ENCODE results near the gene GGTLC1. TPM values are rescaled to one million over a fixed set of nuclear protein-coding genes. Genes with fewer than 3 reads are reported as not detected.

Gene GGTLC1
- total RNA-seq, 1 experiment from 2014 or later = not detected

- intact Hi-C loops (cut with micrococcal nuclease) = no loop called here
- BruUV-seq (replicated peaks) = no TSS peak
- POLR2A ChIA-PET = no interaction called here
- Histone ChIP-seq H3K9me2 (ENCODE audit: insufficient read depth) (no peaks in the 10 kb centered on the region), H3K36me3 (ENCODE audit: control insufficient read depth in 1 of 2, insufficient read depth in 2 of 2, low read length in 2 of 2) (no peaks in the 10 kb centered on the region), H2AFZ (ENCODE audit: low read depth, low read length, poor library complexity, severe bottlenecking) (no peak overlapping the region), H3K4me2 (ENCODE audit: low read length) (no peak overlapping the region), H3K4me1 (ENCODE audit: control insufficient read depth in 1 of 2, insufficient read depth in 2 of 2, low read length in 2 of 2) (no peaks in the 10 kb centered on the region), H3K79me2 (ENCODE audit: insufficient read depth, low read length) (no peaks in the 10 kb centered on the region), H3K27me3 (ENCODE audit: insufficient read depth, low read length) (no peaks in the 10 kb centered on the region), H3K9me3 (ENCODE audit: control insufficient read depth in 1 of 2, insufficient read depth in 1 of 2, low read depth in 1 of 2, low read length in 2 of 2) (no peaks in the 10 kb centered on the region), H3K9ac (ENCODE audit: low read length) (no peak overlapping the region), H3K4me3 (replicated peaks in 1 of 2; ENCODE audit: low read depth in 1 of 2, low read length in 2 of 2) (no peak overlapping the region), H4K20me1 (ENCODE audit: insufficient read depth) (no peaks in the 10 kb centered on the region), H3K27ac (ENCODE audit: low read depth, low read length) (no peak overlapping the region)
- TF ChIP-seq YY1 (IDR thresholded peaks at IDR 0.05; ENCODE audit: extremely low read depth, insufficient replicate concordance, low read depth, low read length) (no peak), EZH2 (IDR thresholded peaks at IDR 0.05) (no peak), ZNF274 (IDR thresholded peaks at IDR 0.05; ENCODE audit: low read depth, low read length) (no peak)
- DNase-seq (ENCODE audit: low read depth, low spot score) (no peak), ATAC-seq (no peak)
- RAD21 ChIA-PET (ENCODE audit: low non-redundant PET in 1 of 2, low total read pairs in 2 of 2, uncharacterized antibody in 2 of 2, unreplicated experiment in 2 of 2) = no interaction called here
- CTCF ChIA-PET = no interaction called here
These were observed 45.0 kb upstream of the GGTLC1 start for GRCh38 chr20:24033565-24033964.

DNA sequence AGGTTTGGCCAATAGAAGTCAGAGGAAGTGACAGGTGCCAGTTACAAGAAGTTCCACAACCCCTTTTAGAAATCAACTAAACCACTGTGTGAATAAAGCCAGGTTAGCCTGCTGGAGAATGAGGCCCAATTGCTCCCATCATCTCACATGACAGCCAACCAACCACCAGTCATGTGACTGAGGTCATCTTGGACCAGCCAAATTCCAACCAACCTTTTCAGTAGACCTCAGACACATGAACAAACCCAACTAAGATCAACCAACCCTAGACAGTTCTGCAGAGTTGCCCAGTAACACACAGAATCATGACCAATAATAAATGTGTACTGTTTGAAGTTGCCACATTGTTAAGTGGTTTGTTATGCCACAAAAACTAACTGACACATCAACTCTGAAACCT is 44.6 kb upstream of the GGTLC1 start:
- POLR2A ChIA-PET = no interaction called here
- H2AFZ ChIP-seq (ENCODE audit: low read depth, low read length, poor library complexity, severe bottlenecking) = no peak overlapping the region
- DNase-seq (ENCODE audit: low read depth, low spot score) = no peak
- H3K27ac ChIP-seq (ENCODE audit: low read depth, low read length) = no peak overlapping the region
- H3K79me2 ChIP-seq (ENCODE audit: insufficient read depth, low read length) = no peaks in the 10 kb centered on the region
- no peaks in the 10 kb centered on the region for H3K9me2 ChIP-seq (ENCODE audit: insufficient read depth)
- H3K4me2 ChIP-seq (ENCODE audit: low read length) = no peak overlapping the region
- H3K4me1 ChIP-seq (ENCODE audit: control insufficient read depth in 1 of 2, insufficient read depth in 2 of 2, low read length in 2 of 2) = no peaks in the 10 kb centered on the region
- H3K36me3 ChIP-seq (ENCODE audit: control insufficient read depth in 1 of 2, insufficient read depth in 2 of 2, low read length in 2 of 2) = no peaks in the 10 kb centered on the region
- RAD21 ChIA-PET (ENCODE audit: low non-redundant PET in 1 of 2, low total read pairs in 2 of 2, uncharacterized antibody in 2 of 2, unreplicated experiment in 2 of 2) = no interaction called here
- H4K20me1 ChIP-seq (ENCODE audit: insufficient read depth) = no peaks in the 10 kb centered on the region
- TF ChIP-seq EZH2 (IDR thresholded peaks at IDR 0.05) (no peak), ATF3 (IDR thresholded peaks at IDR 0.05) (no peak), EZH2phosphoT487 (IDR thresholded peaks at IDR 0.05; ENCODE audit: borderline replicate concordance) (no peak), SIN3A (IDR thresholded peaks at IDR 0.05; ENCODE audit: low read depth) (no peak), ZNF274 (IDR thresholded peaks at IDR 0.05; ENCODE audit: low read depth, low read length) (no peak), TCF7L2 (IDR thresholded peaks at IDR 0.05; ENCODE audit: borderline replicate concordance, extremely low read depth, insufficient read depth, insufficient read length) (no peak), FOSL1 (IDR thresholded peaks at IDR 0.05; ENCODE audit: low read depth) (no peak), RAD21 (IDR thresholded peaks at IDR 0.05; ENCODE audit: low read depth) (no peak), SP1 (IDR thresholded peaks at IDR 0.05; ENCODE audit: low read depth) (no peak), ZBTB33 (IDR thresholded peaks at IDR 0.05; ENCODE audit: extremely low read depth, insufficient replicate concordance, low read length) (no peak), ELF1 (IDR thresholded peaks at IDR 0.05; ENCODE audit: borderline replicate concordance, low read depth) (no peak), YY1 (IDR thresholded peaks at IDR 0.05; ENCODE audit: extremely low read depth, insufficient replicate concordance, low read depth, low read length) (no peak)
- no peaks in the 10 kb centered on the region for H3K27me3 ChIP-seq (ENCODE audit: insufficient read depth, low read length)
- ATAC-seq = no peak
- CTCF ChIA-PET = no interaction called here
- H3K9me3 ChIP-seq (ENCODE audit: control insufficient read depth in 1 of 2, insufficient read depth in 1 of 2, low read depth in 1 of 2, low read length in 2 of 2) = no peaks in the 10 kb centered on the region
- BruUV-seq (replicated peaks) = no TSS peak
- no peak overlapping the region for H3K9ac ChIP-seq (ENCODE audit: low read length)
- no peak overlapping the region for H3K4me3 ChIP-seq (replicated peaks in 1 of 2; ENCODE audit: low read depth in 1 of 2, low read length in 2 of 2)
- intact Hi-C loops (cut with micrococcal nuclease) = no loop called here
